PC-3 (cell line): ENCODE data around the gene TECRL.

ENCODE experiments used
- CTCF ChIP-seq: fragments of 300-600 bp; sonication (generic); conservative IDR thresholded peaks from 2 replicates; pipeline ENCODE4 v1.5.1; 2017; ENCODE audit warnings: antibody characterized with exemption, low read depth, mild to moderate bottlenecking, low read length
- EZH2phosphoT487 ChIP-seq: fragments of 300-600 bp; sonication (generic); IDR thresholded peaks from 2 replicates; pipeline ENCODE4 v1.6.1; 2018; ENCODE audit warnings: mild to moderate bottlenecking, antibody characterized with exemption, low read length, borderline replicate concordance

GRCh38 chr4:64359489-64359888, 49.8 kb downstream of the TECRL start:
- TF ChIP-seq EZH2phosphoT487 (no peak), CTCF (no peak)
